GM04503 (cell line): ENCODE data around the gene CDKL1.
"Not testable (repeated sequence)": the region's sequence is repeated elsewhere in the genome, so short reads cannot be mapped to it uniquely, and the experiment has no call there.

Experiments
- DNase-seq: peaks from one replicate; pipeline ENCODE4 v3.0.0-alpha.2; 2012; ENCODE audit warnings: low read depth

The CDKL1 gene

DNA sequence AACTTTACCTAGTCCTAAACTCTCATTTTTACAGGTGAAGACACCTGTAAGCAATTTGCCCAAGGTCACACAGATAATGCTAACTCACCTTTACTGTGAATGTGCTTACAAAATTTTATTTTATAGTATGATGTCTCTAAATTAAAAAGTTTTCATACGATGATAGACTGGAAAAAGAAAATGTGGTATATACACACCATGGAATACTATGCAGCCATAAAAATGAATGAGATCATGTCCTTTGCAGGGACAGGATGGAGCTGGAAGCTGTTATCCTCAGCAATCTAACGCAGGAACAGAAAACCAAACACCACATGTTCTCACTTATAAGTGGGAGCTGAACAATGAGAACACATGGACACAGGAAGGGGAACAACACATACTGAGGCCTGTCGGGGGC lies 40.4 kb downstream of the CDKL1 start:
- not testable (repeated sequence) for DNase-seq

GRCh38 chr14:50355692-50356091 lies 41.0 kb downstream of the CDKL1 start:
- DNase-seq: no peak

DNA sequence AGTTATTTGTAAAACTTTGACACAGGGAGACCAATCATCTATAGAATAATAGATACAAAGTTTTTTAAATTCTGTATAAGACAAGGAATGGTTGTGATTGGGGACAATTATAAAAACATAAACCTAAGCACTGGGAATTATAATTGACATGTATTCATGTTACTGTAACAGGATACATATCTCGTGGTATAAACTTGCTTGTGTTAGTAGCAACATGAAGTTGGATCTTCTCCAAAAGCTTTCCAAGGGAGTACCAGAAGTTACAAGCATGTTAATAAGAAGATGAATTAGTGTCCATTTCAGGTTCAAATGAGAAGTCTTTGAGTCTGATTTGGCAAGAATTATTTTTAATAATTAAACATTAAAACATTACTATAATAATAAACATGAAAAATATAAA lies 42.2 kb downstream of the CDKL1 start:
- DNase-seq: no peak

DNA sequence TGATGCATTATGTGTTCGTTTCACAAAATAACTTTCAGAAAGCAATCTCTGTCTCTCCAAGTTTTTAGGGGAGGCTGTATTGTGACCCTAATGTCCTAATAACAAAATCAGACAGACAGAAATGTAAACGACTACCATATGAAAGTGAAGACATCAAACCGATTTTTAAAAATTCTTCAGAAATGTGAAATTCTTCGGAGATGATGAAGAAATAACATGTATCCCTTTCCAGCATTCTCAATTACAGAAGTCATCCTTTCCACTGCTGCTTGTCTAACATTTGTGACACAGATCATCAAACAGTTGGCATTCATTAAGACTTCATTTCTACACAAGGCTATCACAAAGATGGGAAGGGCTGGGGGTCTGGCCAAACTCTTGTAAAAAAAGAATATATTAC lies 43.6 kb downstream of the CDKL1 start:
- DNase-seq: no peak

DNA sequence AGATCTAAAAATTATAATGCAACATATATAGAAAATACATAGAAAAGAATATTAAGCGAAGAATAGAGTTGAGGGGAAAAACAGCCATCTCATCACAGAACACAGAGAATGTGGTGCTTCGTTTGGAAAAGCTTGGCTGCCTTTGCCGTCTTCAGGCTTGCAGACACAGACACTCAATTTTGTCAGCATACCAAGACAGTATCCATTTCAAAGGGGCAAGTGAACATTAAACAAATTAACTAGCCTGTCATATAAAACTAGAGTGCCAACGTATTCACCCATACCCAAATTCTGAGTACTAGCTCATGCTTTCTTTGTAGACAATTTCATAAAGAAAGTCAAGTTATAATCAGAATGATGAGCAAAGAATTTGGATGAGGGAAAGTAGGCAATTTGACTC lies 44.1 kb downstream of the CDKL1 start:
- no peak for DNase-seq

GRCh38 chr14:50350975-50351374 lies 45.7 kb downstream of the CDKL1 start:
- DNase-seq: peak; percentile 73

GRCh38 chr14:50348933-50349332 lies 47.7 kb downstream of the CDKL1 start:
- DNase-seq: no peak

DNA sequence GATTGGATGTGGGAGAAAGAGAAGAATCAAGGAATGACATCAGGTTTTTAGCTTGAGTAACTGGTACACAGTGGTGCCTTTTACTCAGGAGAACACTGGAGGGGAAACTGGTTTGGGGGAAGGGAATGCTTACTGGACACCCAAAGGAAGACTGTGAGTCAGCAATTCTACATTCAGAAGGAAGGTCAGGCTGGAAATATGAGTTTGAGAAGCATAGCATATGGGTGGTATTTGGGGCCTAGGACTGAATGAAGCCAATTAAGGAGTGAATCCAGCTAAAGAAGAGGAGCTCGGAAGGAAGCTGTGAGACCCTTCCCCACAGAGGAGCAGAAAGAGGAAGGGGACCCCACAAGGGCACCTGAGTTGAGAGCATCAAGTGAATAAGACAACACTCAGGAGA lies 49.2 kb downstream of the CDKL1 start:
- no peak for DNase-seq

DNA sequence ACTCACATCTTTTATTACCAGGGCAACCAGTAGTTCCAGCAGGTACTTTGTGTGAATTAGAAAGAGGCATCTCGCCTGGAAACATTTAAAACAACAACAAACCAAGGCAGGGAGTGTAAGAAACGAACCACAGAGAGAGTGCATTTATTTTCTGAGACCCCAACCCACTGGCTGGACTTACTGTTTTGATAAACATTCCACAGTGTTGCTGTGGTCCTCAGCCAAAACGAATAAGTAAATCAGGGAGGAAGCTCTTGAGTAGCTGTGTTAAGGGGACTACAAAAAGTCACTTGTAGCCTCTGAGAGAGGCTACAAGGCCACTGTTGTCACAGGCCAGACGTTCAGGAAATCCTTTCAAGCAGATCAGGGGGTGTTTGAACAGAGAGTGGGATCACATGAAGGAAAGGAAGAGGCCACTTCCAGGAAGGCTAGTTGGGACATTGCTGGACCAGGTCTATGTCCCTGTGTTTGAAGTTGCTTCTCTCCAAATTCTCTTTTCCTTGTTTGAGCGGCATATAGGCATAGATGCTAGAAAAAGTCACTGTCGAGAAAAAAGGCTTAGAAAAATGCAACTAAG lies 50.7 kb downstream of the CDKL1 start:
- DNase-seq: no peak

DNA sequence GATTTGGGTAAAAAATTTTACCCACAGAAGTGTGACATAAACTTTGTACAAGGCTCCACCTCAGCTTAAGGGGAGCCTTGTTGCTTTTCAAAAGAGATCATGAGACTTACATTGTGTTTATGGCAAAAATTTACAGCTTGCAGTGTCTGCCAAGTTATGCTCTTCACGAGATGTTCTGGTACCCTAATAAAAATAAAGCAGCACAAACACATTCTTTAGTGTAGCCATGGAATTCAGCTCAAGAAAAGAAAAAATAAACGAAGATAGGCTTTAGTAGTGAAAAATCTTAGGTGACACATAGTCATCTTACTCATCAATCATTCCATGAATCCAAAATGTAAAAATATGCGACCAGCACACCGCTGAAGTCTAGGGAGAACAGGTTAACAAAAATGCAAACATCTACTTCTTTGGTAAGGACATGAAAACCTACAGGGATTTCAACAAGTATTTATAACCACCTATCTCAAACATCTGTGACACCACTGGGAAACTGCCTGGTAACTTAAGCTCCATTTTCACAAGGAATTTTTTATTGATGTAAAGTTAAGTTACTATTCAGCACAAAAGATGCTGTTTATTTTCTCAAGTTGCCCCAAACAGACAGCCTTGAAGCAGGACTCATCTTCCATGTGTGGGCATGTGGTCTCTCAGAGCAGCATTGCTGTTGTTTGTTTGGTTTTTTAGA lies 51.7 kb downstream of the CDKL1 start:
- no peak for DNase-seq

DNA sequence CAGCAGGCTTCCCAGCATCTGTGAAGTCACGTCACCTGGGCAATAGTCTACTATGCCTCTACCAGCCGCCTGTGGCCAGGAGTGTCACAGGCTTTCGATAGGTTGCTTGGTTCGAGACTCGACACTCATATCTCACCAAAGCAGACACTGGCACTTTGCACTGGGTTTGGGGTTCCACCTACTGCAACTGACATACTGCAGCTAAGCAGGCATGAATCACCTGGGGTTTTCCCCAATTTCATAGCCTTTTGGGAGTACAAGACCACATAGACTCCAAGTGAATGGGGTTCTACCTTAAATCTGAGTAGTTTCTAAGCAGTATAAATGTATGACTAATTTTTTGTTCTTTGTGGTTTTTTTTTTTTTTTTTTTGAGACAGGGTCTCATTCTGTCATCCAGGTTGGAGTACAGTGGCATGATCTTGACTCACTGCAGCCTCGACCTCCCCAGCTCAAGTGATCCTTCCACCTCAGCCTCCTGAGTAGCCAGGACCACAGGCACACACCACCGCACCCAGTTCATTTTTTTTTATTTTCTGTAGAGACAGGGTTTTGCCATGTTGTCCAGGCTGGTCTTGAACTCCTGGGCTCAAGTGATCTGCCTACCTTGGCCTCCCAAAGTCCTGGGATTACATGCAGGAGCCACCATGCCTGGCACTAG lies 52.4 kb downstream of the CDKL1 start:
- no peak for DNase-seq

GRCh38 chr14:50343434-50343833 lies 53.2 kb downstream of the CDKL1 start:
- no peak for DNase-seq

GRCh38 chr14:50342221-50343078 lies 54.2 kb downstream of the CDKL1 start:
- DNase-seq: no peak

- DNase-seq: no peak
Measured at GRCh38 chr14:50340963-50341362, 55.7 kb downstream of the CDKL1 start.

- no peak for DNase-seq
Measured at GRCh38 chr14:50340045-50340444, 56.6 kb downstream of the CDKL1 start.

GRCh38 chr14:50339178-50339804 lies 57.4 kb downstream of the CDKL1 start:
- no peak for DNase-seq

DNA sequence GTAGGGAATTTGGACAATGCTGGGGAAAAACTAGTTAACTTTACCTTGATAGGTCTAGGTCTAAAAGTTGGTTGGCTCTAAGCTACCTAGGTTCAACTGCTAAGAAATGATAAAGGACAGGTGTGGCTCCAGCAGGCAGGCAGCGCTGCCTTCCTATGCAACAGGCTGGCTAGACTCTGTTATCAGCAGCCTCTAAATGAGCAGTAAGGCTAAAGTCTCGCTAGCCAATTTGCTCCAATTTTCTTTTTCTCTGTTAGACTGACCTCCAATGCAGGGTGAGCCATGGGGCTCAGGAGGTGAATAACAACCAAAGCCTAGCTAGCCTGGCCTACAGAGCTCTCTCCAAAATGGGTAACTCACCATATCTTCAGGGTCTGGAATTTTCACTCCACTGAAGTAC lies 58.1 kb downstream of the CDKL1 start:
- no peak for DNase-seq

DNA sequence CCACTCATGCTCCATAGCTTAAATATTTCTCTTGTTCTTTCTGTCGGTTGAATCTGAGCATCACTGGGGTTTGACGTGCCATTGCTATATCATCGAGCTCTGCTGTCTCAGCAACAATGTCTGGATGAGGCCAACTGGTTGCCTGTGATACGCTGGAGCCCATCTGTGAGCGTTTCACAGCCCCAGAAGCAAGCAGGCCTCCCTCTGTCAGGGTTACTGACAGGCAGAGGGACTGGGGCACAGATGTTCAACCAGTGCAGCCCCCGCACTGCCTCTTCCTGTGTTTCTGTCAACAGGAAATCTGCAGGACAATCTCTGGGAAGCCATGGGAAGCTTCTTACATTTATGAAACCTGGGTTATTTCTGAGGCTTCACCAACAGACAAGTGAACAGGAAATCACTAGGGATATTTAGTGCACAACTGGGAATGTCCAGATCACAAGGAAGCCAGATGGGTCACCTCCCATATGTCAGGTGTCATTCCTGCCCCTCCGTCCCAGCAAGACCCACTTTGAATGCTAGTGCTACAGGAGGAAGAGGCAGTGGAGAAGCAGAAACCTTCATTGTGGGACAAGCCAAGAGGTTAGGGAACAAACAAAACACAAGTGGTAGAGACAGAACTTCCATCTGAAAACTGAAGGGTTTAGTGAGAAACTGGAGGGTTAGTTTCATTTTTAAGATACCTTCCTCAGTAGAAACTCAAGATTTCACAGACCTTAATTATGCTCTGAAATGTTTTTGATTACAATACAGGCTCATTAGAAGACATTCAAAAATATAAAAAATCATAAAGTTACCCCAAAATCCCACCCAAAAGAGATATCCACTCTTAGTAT lies 60.5 kb downstream of the CDKL1 start:
- DNase-seq: no peak

- no peak for DNase-seq
Measured at GRCh38 chr14:50335389-50335788, 61.3 kb downstream of the CDKL1 start.

GRCh38 chr14:50334211-50334610 lies 62.5 kb downstream of the CDKL1 start:
- DNase-seq: no peak

GRCh38 chr14:50333014-50333509 lies 63.6 kb downstream of the CDKL1 start:
- DNase-seq: peak; percentile 73
